HepG2 (cell line): ENCODE measurements around the gene KERA. TPM values are rescaled to one million over a fixed set of nuclear protein-coding genes. Genes with fewer than 3 reads are reported as not detected.

ENCODE experiments used
- ATAC-seq: fragments of 200-7000 bp; cut with Tn5 transposase; 3 replicates; pipeline ENCODE4 v1.9.1; 2020; ENCODE audit warnings: mild to moderate bottlenecking, moderate library complexity
- BruUV-seq: library from RNA; stranded (reverse); fragments of 400-500 nt; replicated peaks from 2 replicates; lab custom pipeline; 2021; lab: Mats Ljungman, UMichigan
- CTCF ChIA-PET: fragments of 300-600 bp; formaldehyde crosslinking; extraction: SDS; loops from one replicate; lab custom pipeline; 2021; ENCODE audit warnings: low total read pairs, inconsistent platforms, low intra/inter-chr PET ratio; lab: Yijun Ruan, JAX
- POLR2A ChIA-PET: fragments of 350-600 bp; sonication (Branson Sonifier 250); formaldehyde crosslinking; loops from one replicate; lab custom pipeline; 2020; ENCODE audit warnings: antibody characterized with exemption, inconsistent platforms; lab: Yijun Ruan, JAX
- DNase-seq: peaks from one replicate; pipeline ENCODE4 v3.0.0-alpha.2; 2015; ENCODE audit warnings: low spot score
- FAIRE-seq: peaks from 3 replicates; lab custom pipeline; 2011; peaks lifted over from hg19 to GRCh38; lab: Jason Lieb, UNC
- H2AFZ ChIP-seq: one replicate; pipeline ENCODE4 v1.6.1; 2011; ENCODE audit warnings: low read length, inconsistent platforms
- H3K27ac ChIP-seq: fragments of 300-600 bp; 3 replicates; pipeline ENCODE4 v1.8.0; 2011; ENCODE audit warnings: mixed run types, mild to moderate bottlenecking, mixed read lengths, low read length, inconsistent platforms; ENCODE audit not compliant: insufficient read depth; ENCODE audit errors: extremely low read length
- H3K27me3 ChIP-seq, 2 experiments: fragments of 200-600 bp in 1 of 2; 2 replicates in 1 of 2; 3 replicates in 1 of 2; pipeline versions ENCODE4 v1.6.0 to v1.8.0; 2011; ENCODE audit warnings: low read length in 2 of 2, mild to moderate bottlenecking in 2 of 2, moderate library complexity in 2 of 2, inconsistent platforms in 1 of 2; ENCODE audit not compliant: insufficient read depth in 2 of 2, control insufficient read depth in 1 of 2
- H3K36me3 ChIP-seq, 2 experiments: fragments of 200-600 bp in 1 of 2; replicated peaks in 1 of 2; 2 replicates in 1 of 2; 3 replicates in 1 of 2; pipeline versions ENCODE4 v1.5.1 to v1.8.0; 2011; ENCODE audit warnings: low read length in 2 of 2, inconsistent platforms in 1 of 2; ENCODE audit not compliant: insufficient read depth in 2 of 2, control insufficient read depth in 1 of 2
- H3K4me1 ChIP-seq: 2 replicates; pipeline ENCODE4 v1.5.1; 2012; ENCODE audit warnings: low read length, inconsistent platforms; ENCODE audit not compliant: insufficient read depth
- H3K4me2 ChIP-seq: 2 replicates; pipeline ENCODE4 v1.6.0; 2011; ENCODE audit warnings: low read depth, low read length, inconsistent platforms
- H3K4me3 ChIP-seq, 3 experiments: fragments of 200-600 bp in 1 of 3; sonication (generic), shearing (Covaris generic) in 1 of 3; replicated peaks in 1 of 3; 2 replicates each; pipeline ENCODE4 v1.5.1; 2011 to 2016; ENCODE audit warnings: low read length in 3 of 3, inconsistent platforms in 2 of 3, low read depth in 2 of 3, mild to moderate bottlenecking in 2 of 3, control low read depth in 1 of 3, mixed read lengths in 1 of 3; ENCODE audit not compliant: insufficient read depth in 1 of 3
- H3K79me2 ChIP-seq: one replicate; pipeline ENCODE4 v1.6.1; 2011; ENCODE audit warnings: low read length, inconsistent platforms; ENCODE audit not compliant: insufficient read depth
- H3K9ac ChIP-seq: 2 replicates; pipeline ENCODE4 v1.6.0; 2011; ENCODE audit warnings: mild to moderate bottlenecking, low read depth, low read length, inconsistent platforms; ENCODE audit not compliant: insufficient read depth
- H3K9me3 ChIP-seq: 2 replicates; pipeline ENCODE4 v1.5.1; 2012; ENCODE audit warnings: mild to moderate bottlenecking, low read length
- H4K20me1 ChIP-seq: 2 replicates; pipeline ENCODE4 v1.6.0; 2011; ENCODE audit warnings: inconsistent platforms, mild to moderate bottlenecking, low read length, moderate library complexity; ENCODE audit not compliant: insufficient read depth
- ADNP ChIP-seq: sonication (generic); formaldehyde crosslinking; IDR thresholded peaks from 2 replicates; pipeline ENCODE4 v1.4.0; 2020; ENCODE audit warnings: missing genetic modification reagents
- NFATC3 ChIP-seq: sonication (generic); formaldehyde crosslinking; IDR thresholded peaks from 2 replicates; pipeline ENCODE4 v1.5.1; 2020; ENCODE audit warnings: mild to moderate bottlenecking, missing genetic modification reagents
- PITX1 ChIP-seq: sonication (generic); formaldehyde crosslinking; IDR thresholded peaks from 2 replicates; pipeline ENCODE4 v1.5.1; 2020; ENCODE audit warnings: mild to moderate bottlenecking, missing genetic modification reagents
- RAD51 ChIP-seq: fragments of 450-650 bp; IDR thresholded peaks from 2 replicates; pipeline ENCODE4 v1.6.1; 2016; ENCODE audit warnings: borderline replicate concordance
- SETDB1 ChIP-seq: sonication (generic); formaldehyde crosslinking; IDR thresholded peaks from 2 replicates; pipeline ENCODE4 v1.5.1; 2020; ENCODE audit warnings: missing genetic modification reagents, mild to moderate bottlenecking, borderline replicate concordance
- SIN3B ChIP-seq: fragments of 150-350 bp; IDR thresholded peaks from 2 replicates; pipeline ENCODE4 v1.6.1; 2014; ENCODE audit warnings: low read length
- WGBS: methylation state at CpG from one replicate; pipeline ENCODE4 v1.1.6; 2017; ENCODE audit warnings: low lambda C conversion rate; 5-methylcytosine and 5-hydroxymethylcytosine counted together
- in situ Hi-C: cut with HindIII; loops from 2 replicates; pipeline ENCODE4 v1.10.0; 2017; ENCODE audit warnings: low pct_unique_long_range_greater_than_20kb; ENCODE audit not compliant: extremely low pct_ligation_motif_present
- intact Hi-C: fragments of 100-400 bp; cut with micrococcal nuclease; formaldehyde crosslinking; loops from one replicate; pipeline ENCODE4 v1.10.0; 2022; ENCODE audit not compliant: unreplicated experiment
- polyA plus RNA-seq, 8 experiments: library from polyadenylated mRNA; depleted of rRNA in 3 of 8; stranded (reverse) in 7 of 8; unstranded in 1 of 8; fragments of >200 nt; fragmentation: Illumina TruSeq in 4 of 8; extraction: Trizol in 4 of 8; gene quantifications; 2 replicates each; pipeline versions ENCODE4 v1.2.1 to v1.2.3, GENCODE V29; 2011 to 2016; ENCODE audit warnings: low read depth in 4 of 8, missing spikeins in 1 of 8, mixed read lengths in 1 of 8; ENCODE audit not compliant: insufficient read depth in 1 of 8
- total RNA-seq, 5 experiments: library from RNA; depleted of rRNA; stranded (reverse); fragments of >200 nt; fragmentation: Illumina TruSeq; extraction: Trizol; gene quantifications; 2 replicates each; pipeline ENCODE4 v1.2.3, GENCODE V29; 2016; ENCODE audit warnings: low read depth in 1 of 5
- TF ChIP-seq, protein P1 (sequence below): sonication (generic); formaldehyde crosslinking; IDR thresholded peaks from 2 replicates; pipeline ENCODE4 v1.4.0; 2020; ENCODE audit warnings: missing genetic modification reagents
- TF ChIP-seq, protein P2 (sequence below): sonication (generic); formaldehyde crosslinking; IDR thresholded peaks from 2 replicates; pipeline ENCODE4 v1.4.0; 2020; ENCODE audit warnings: missing genetic modification reagents, borderline replicate concordance
- TF ChIP-seq, protein P3 (sequence below): sonication (generic); formaldehyde crosslinking; IDR thresholded peaks from 2 replicates; pipeline ENCODE4 v1.4.0; 2020; ENCODE audit warnings: missing genetic modification reagents

The KERA gene
- total and polyA plus RNA-seq, 2 of the 13 experiments (the other 11 are each of a cell fraction or from before 2014, with no cell fraction given): not detected

DNA sequence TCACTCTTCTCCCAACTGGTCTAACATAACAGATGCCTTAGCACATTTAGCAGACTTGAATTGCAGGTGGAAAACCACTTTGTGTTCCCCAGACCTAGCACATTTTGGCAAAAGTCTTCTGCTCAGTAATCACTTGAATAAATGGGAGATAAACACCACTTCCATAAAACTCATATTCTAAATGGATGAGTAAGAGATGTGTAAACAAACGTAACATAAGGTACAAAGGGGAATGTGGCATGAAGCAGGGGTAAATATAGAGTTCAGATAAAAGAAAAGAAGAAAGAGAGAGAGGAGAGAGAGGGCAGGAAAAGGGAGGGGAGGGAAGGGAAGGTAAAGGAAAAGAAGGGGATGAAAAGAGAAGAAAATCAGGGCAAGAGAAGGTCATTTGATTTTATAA, 17.0 kb upstream of the KERA start:
- H3K4me1 ChIP-seq: no peaks in the 10 kb centered on the region
- H3K36me3 ChIP-seq: no peaks in the 10 kb centered on the region
- no peaks in the 10 kb centered on the region for H3K27me3 ChIP-seq
- ATAC-seq (no peak), DNase-seq (no peak), FAIRE-seq (no peak)
- H4K20me1 ChIP-seq: no peaks in the 10 kb centered on the region
- POLR2A ChIA-PET: no interaction called here
- H3K9me3 ChIP-seq: no peaks in the 10 kb centered on the region
- no peak overlapping the region for H3K27ac ChIP-seq
- H3K79me2 ChIP-seq: no peaks in the 10 kb centered on the region
- BruUV-seq: no TSS peak
- intact Hi-C loops: no loop called here
- no peak overlapping the region for H3K4me2 ChIP-seq
- TF ChIP-seq RAD51: no peak
- TF ChIP-seq, protein P1, sequence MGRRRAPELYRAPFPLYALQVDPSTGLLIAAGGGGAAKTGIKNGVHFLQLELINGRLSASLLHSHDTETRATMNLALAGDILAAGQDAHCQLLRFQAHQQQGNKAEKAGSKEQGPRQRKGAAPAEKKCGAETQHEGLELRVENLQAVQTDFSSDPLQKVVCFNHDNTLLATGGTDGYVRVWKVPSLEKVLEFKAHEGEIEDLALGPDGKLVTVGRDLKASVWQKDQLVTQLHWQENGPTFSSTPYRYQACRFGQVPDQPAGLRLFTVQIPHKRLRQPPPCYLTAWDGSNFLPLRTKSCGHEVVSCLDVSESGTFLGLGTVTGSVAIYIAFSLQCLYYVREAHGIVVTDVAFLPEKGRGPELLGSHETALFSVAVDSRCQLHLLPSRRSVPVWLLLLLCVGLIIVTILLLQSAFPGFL (CRISPR knock-in tag): no peak
- no peak overlapping the region for H3K9ac ChIP-seq
- 0% methylated on average over 1 of the region's 1 CpG for whole genome bisulfite sequencing
- no peak overlapping the region for H3K4me3 ChIP-seq
- CTCF ChIA-PET: no interaction called here
- H2AFZ ChIP-seq: no peak overlapping the region
- in situ Hi-C loops: no loop called here

DNA sequence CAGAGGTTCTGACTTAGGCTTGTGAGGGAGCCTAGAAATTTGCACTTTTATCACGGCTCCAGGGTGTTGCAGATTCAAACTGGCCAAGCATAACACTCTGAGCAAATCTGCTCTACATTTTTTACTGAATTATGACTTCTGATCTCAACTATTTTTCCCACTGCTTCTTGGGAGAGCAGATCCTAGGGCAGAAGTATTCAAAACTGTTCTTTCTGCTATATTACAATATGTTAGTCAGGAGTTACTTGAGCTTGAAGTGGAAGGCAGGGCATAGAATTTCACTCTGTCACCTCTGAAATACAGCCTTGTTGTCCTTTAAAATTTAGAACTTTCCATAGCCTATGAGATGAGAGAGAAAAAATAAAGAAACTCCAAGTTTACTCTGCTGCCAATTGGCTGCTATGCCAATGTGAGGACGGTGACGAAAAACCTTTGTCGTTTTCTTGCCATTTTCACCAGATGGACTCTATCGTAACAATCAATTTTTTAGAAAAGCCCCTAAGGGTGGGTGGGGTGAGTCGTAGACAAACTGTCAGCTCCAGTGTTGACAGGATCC, 16.4 kb upstream of the KERA start:
- no peak overlapping the region for H3K4me3 ChIP-seq
- TF ChIP-seq SETDB1 (CRISPR knock-in tag) (no peak), NFATC3 (no peak), PITX1 (CRISPR knock-in tag) (no peak), ADNP (CRISPR knock-in tag) (no peak), SIN3B (no peak)
- TF ChIP-seq, protein P2, sequence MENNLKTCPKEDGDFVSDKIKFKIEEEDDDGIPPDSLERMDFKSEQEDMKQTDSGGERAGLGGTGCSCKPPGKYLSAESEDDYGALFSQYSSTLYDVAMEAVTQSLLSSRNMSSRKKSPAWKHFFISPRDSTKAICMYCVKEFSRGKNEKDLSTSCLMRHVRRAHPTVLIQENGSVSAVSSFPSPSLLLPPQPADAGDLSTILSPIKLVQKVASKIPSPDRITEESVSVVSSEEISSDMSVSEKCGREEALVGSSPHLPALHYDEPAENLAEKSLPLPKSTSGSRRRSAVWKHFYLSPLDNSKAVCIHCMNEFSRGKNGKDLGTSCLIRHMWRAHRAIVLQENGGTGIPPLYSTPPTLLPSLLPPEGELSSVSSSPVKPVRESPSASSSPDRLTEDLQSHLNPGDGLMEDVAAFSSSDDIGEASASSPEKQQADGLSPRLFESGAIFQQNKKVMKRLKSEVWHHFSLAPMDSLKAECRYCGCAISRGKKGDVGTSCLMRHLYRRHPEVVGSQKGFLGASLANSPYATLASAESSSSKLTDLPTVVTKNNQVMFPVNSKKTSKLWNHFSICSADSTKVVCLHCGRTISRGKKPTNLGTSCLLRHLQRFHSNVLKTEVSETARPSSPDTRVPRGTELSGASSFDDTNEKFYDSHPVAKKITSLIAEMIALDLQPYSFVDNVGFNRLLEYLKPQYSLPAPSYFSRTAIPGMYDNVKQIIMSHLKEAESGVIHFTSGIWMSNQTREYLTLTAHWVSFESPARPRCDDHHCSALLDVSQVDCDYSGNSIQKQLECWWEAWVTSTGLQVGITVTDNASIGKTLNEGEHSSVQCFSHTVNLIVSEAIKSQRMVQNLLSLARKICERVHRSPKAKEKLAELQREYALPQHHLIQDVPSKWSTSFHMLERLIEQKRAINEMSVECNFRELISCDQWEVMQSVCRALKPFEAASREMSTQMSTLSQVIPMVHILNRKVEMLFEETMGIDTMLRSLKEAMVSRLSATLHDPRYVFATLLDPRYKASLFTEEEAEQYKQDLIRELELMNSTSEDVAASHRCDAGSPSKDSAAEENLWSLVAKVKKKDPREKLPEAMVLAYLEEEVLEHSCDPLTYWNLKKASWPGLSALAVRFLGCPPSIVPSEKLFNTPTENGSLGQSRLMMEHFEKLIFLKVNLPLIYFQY (CRISPR knock-in tag): no peak
- TF ChIP-seq, protein P3, sequence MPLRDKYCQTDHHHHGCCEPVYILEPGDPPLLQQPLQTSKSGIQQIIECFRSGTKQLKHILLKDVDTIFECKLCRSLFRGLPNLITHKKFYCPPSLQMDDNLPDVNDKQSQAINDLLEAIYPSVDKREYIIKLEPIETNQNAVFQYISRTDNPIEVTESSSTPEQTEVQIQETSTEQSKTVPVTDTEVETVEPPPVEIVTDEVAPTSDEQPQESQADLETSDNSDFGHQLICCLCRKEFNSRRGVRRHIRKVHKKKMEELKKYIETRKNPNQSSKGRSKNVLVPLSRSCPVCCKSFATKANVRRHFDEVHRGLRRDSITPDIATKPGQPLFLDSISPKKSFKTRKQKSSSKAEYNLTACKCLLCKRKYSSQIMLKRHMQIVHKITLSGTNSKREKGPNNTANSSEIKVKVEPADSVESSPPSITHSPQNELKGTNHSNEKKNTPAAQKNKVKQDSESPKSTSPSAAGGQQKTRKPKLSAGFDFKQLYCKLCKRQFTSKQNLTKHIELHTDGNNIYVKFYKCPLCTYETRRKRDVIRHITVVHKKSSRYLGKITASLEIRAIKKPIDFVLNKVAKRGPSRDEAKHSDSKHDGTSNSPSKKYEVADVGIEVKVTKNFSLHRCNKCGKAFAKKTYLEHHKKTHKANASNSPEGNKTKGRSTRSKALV: no peak

More for the DNA sequence above, 16.4 kb upstream of the KERA start:
- no peaks in the 10 kb centered on the region for H3K4me1 ChIP-seq
- no peak overlapping the region for H2AFZ ChIP-seq
- no peaks in the 10 kb centered on the region for H3K36me3 ChIP-seq
- ATAC-seq (no peak), FAIRE-seq (no peak), DNase-seq (no peak)
- H4K20me1 ChIP-seq: no peaks in the 10 kb centered on the region
- WGBS: 38% methylated on average over 6 of the region's 6 CpGs
- in situ Hi-C loops (no loop called here), intact Hi-C loops (no loop called here)
- H3K4me2 ChIP-seq: no peak overlapping the region
- CTCF ChIA-PET: no interaction called here
- no TSS peak for BruUV-seq
- POLR2A ChIA-PET: no interaction called here
- H3K27ac ChIP-seq: no peak overlapping the region
- H3K9ac ChIP-seq: no peak overlapping the region
- H3K9me3 ChIP-seq: no peaks in the 10 kb centered on the region
- H3K79me2 ChIP-seq: no peaks in the 10 kb centered on the region
- H3K27me3 ChIP-seq: no peaks in the 10 kb centered on the region
